ENCODE results near the gene IGFBP4.

GRCh38 chr17:40468560-40468959, 25.3 kb downstream of the IGFBP4 start:
- TF ChIP-seq CTCF (IDR thresholded peaks at IDR 0.05; ENCODE audit: low read depth, low read length, poor library complexity, severe bottlenecking), result no peak
- TF ChIP-seq EZH2phosphoT487 (IDR thresholded peaks at IDR 0.05; ENCODE audit: borderline replicate concordance, low read length), result no peak

All from DOHH2 (cell line).